MM.1S (cell line): ENCODE results near the gene AMPD2.

Experiments used
- DNase-seq: peaks from one replicate; pipeline ENCODE4 v3.0.0-alpha.2; 2015
- H2AFZ ChIP-seq: fragments of 300-600 bp; sonication (generic); 2 replicates; pipeline ENCODE4 v1.6.0; 2016; ENCODE audit warnings: antibody characterized with exemption, low read length
- H3F3A ChIP-seq: fragments of 300-600 bp; sonication (generic); 2 replicates; pipeline ENCODE4 v1.6.1; 2016; ENCODE audit warnings: mild to moderate bottlenecking, antibody characterized with exemption, low read length, moderate library complexity, mixed read lengths; ENCODE audit not compliant: insufficient read depth
- H3K27ac ChIP-seq: fragments of 300-600 bp; sonication (generic); 2 replicates; pipeline ENCODE4 v1.5.1; 2016; ENCODE audit warnings: mild to moderate bottlenecking, low read length
- H3K27me3 ChIP-seq: fragments of 300-600 bp; sonication (generic); replicated peaks from 2 replicates; pipeline ENCODE4 v1.6.0; 2016; ENCODE audit warnings: low read length; ENCODE audit not compliant: insufficient read depth
- H3K36me3 ChIP-seq: fragments of 300-600 bp; sonication (generic); replicated peaks from 2 replicates; pipeline ENCODE4 v1.6.1; 2016; ENCODE audit warnings: mild to moderate bottlenecking, low read length, mixed read lengths; ENCODE audit not compliant: insufficient read depth
- H3K4me1 ChIP-seq: fragments of 300-600 bp; sonication (generic); 2 replicates; pipeline ENCODE4 v1.6.1; 2016; ENCODE audit warnings: low read length, mixed read lengths
- H3K4me2 ChIP-seq: fragments of 300-600 bp; sonication (generic); 2 replicates; pipeline ENCODE4 v1.6.0; 2016; ENCODE audit warnings: low read depth, low read length
- H3K4me3 ChIP-seq: fragments of 300-600 bp; sonication (generic); 2 replicates; pipeline ENCODE4 v1.5.1; 2016; ENCODE audit warnings: low read length, mixed read lengths
- H3K79me2 ChIP-seq: fragments of 300-600 bp; sonication (generic); 2 replicates; pipeline ENCODE4 v1.6.1; 2016; ENCODE audit warnings: mixed run types, low read length, mixed read lengths
- H3K9ac ChIP-seq: fragments of 300-600 bp; sonication (generic); 2 replicates; pipeline ENCODE4 v1.6.1; 2016; ENCODE audit warnings: low read length, mixed read lengths
- H3K9me2 ChIP-seq: fragments of 300-600 bp; sonication (generic); replicated peaks from 2 replicates; pipeline ENCODE4 v1.6.1; 2016; ENCODE audit warnings: mild to moderate bottlenecking, low read length, mixed read lengths; ENCODE audit not compliant: insufficient read depth
- H3K9me3 ChIP-seq: fragments of 300-600 bp; sonication (generic); replicated peaks from 2 replicates; pipeline ENCODE4 v1.6.1; 2016; ENCODE audit warnings: mild to moderate bottlenecking, low read length, mixed read lengths; ENCODE audit not compliant: insufficient read depth
- H4K20me1 ChIP-seq: fragments of 300-600 bp; sonication (generic); 2 replicates; pipeline ENCODE4 v1.6.1; 2016; ENCODE audit warnings: mild to moderate bottlenecking, low read length, moderate library complexity, mixed read lengths; ENCODE audit not compliant: insufficient read depth
- EZH2 ChIP-seq: fragments of 300-600 bp; sonication (generic); optimal IDR thresholded peaks from 2 replicates; pipeline ENCODE3; 2017; ENCODE audit warnings: low read depth, mild to moderate bottlenecking, antibody characterized with exemption, low read length, mixed read lengths
- EZH2phosphoT487 ChIP-seq: fragments of 300-600 bp; sonication (generic); IDR thresholded peaks from 2 replicates; pipeline ENCODE4 v1.6.1; 2018; ENCODE audit warnings: antibody characterized with exemption, low read length
- TF ChIP-seq, protein P1 (sequence below): fragments of 300-600 bp; sonication (generic); IDR thresholded peaks from 2 replicates; pipeline ENCODE4 v1.5.1; 2016; ENCODE audit warnings: antibody characterized with exemption, low read length, mixed read lengths

AMPD2 gene

DNA sequence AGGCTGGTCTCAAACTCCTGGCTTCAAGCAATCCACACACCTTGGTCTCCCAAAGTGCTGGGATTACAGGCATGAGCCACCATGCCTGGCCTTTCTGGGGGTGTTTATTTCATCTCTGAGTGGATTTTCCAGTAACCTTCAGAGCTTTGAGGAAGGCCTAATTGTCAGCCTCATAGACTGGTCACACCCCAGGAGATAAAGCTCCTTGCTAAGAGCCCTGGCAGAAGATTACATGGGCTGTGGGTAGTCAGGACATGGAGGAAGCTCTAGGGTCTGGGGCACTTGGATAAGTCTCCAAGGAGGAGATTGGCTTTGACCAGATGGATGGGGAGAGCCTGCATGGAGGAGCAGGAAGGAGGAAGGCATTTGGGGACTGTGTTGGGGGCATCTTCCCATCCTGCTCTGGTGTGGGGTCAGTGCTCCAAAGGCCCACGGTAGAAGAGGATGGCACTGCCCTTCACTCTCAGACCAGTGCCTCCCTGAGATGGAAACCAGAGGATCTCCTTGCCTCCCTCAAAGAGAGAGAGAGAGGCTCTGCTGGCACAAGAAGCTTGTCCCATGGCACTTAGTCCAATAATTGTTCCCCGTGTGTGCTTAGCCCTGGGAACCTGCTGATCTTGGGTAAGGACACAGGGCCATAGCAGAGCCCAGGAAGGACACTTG lies 21.6 kb downstream of the AMPD2 start:
- Histone ChIP-seq H3K4me3 (no peak overlapping the region), H3K27me3 (no peaks in the 10 kb centered on the region), H3K9ac (no peak overlapping the region), H3K4me2 (no peak overlapping the region), H2AFZ (no peak overlapping the region), H3F3A (no peaks in the 10 kb centered on the region), H3K4me1 (peaks cover 5% of the 10 kb centered on the region; the same call in 1 of the 2 replicates), H3K9me3 (no peaks in the 10 kb centered on the region), H3K36me3 (no peaks in the 10 kb centered on the region), H4K20me1 (no peaks in the 10 kb centered on the region), H3K9me2 (no peaks in the 10 kb centered on the region), H3K79me2 (no peaks in the 10 kb centered on the region), H3K27ac (no peak overlapping the region)
- DNase-seq, result no peak
- TF ChIP-seq, protein P1, sequence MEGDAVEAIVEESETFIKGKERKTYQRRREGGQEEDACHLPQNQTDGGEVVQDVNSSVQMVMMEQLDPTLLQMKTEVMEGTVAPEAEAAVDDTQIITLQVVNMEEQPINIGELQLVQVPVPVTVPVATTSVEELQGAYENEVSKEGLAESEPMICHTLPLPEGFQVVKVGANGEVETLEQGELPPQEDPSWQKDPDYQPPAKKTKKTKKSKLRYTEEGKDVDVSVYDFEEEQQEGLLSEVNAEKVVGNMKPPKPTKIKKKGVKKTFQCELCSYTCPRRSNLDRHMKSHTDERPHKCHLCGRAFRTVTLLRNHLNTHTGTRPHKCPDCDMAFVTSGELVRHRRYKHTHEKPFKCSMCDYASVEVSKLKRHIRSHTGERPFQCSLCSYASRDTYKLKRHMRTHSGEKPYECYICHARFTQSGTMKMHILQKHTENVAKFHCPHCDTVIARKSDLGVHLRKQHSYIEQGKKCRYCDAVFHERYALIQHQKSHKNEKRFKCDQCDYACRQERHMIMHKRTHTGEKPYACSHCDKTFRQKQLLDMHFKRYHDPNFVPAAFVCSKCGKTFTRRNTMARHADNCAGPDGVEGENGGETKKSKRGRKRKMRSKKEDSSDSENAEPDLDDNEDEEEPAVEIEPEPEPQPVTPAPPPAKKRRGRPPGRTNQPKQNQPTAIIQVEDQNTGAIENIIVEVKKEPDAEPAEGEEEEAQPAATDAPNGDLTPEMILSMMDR, result no peak
- TF ChIP-seq EZH2phosphoT487 (no peak), EZH2 (no peak)

DNA sequence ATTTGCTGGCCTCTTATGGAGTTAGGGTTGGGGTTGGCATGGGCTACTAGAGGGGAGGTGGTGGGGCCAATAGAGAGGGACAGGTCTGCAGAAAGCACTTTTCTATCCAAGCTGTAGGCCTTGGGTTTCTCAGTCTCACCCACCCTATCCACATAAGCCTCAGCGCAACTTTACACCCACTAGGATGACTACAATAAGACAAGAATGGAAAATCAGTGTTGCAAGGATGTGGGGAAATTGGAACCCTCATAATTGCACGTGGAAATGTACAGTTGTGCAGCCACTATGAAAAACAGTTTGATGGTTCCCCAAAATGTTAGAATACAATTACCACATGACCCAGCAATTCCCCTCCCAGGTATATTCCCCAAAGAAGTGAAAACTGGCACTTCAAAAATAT lies 22.2 kb downstream of the AMPD2 start:
- no peaks in the 10 kb centered on the region for H3K9me3 ChIP-seq
- H3K9ac ChIP-seq, result no peak overlapping the region
- no peak overlapping the region for H3K27ac ChIP-seq
- H3K4me1 ChIP-seq, result 0 out of 2 replicates have a peak, but pooled peaks cover 3% of the 10 kb centered on the region
- H3K4me3 ChIP-seq, result no peak overlapping the region
- H3K79me2 ChIP-seq, result no peaks in the 10 kb centered on the region
- H3K36me3 ChIP-seq, result no peaks in the 10 kb centered on the region
- no peaks in the 10 kb centered on the region for H3K27me3 ChIP-seq
- no peak overlapping the region for H2AFZ ChIP-seq
- TF ChIP-seq EZH2 (no peak), EZH2phosphoT487 (no peak)
- TF ChIP-seq, protein P1, result no peak
- no peaks in the 10 kb centered on the region for H4K20me1 ChIP-seq
- DNase-seq, result no peak
- H3K9me2 ChIP-seq, result no peaks in the 10 kb centered on the region
- H3K4me2 ChIP-seq, result no peak overlapping the region
- H3F3A ChIP-seq, result no peaks in the 10 kb centered on the region

DNA sequence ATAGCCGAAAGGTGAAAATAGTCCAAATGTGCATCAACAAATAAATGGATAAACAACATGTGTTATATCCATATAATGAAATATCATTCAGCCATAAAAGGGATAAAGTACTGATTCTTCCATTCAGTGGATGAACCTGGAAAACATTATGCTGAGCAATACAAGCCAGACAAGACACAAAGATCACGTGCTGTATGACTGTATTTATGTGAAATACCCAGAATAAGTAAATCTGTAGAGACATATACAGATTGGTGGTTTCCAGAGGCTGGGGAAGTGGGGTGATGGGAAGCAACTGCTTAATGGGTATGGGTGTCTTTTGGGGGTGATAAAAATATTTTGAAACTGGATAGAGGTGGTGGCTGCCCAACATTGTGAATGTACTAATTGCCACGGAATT lies 23.0 kb downstream of the AMPD2 start:
- H3K4me2 ChIP-seq, result no peak overlapping the region
- no peak for DNase-seq
- TF ChIP-seq EZH2 (no peak), EZH2phosphoT487 (no peak)
- TF ChIP-seq, protein P1, result no peak
- no peak overlapping the region for H3K9ac ChIP-seq
- no peak overlapping the region for H3K4me3 ChIP-seq
- no peaks in the 10 kb centered on the region for H3K79me2 ChIP-seq
- no peak overlapping the region for H2AFZ ChIP-seq
- H3K27ac ChIP-seq, result no peak overlapping the region
- H4K20me1 ChIP-seq, result no peaks in the 10 kb centered on the region
- no peaks in the 10 kb centered on the region for H3K9me2 ChIP-seq
- H3K27me3 ChIP-seq, result no peaks in the 10 kb centered on the region
- 0 out of 2 replicates have a peak, but pooled peaks cover 3% of the 10 kb centered on the region for H3K4me1 ChIP-seq
- no peaks in the 10 kb centered on the region for H3K9me3 ChIP-seq
- no peaks in the 10 kb centered on the region for H3K36me3 ChIP-seq
- no peaks in the 10 kb centered on the region for H3F3A ChIP-seq
